Testis (tissue), 3 donors: Measurements from ENCODE around the gene SLIT3. TPM values are rescaled to one million over a fixed set of nuclear protein-coding genes. Genes with fewer than 3 reads are reported as not detected.

ENCODE experiments used
- DNase-seq: peaks from one replicate; pipeline ENCODE4 v3.0.0-alpha.2; 2019
- H3K27ac ChIP-seq, 2 donors: fragments of 200-600 bp; sonication (generic); one replicate each; pipeline ENCODE4 v1.5.1; 2019
- H3K27me3 ChIP-seq: fragments of 200-600 bp; sonication (generic); one replicate; pipeline ENCODE4 v1.5.1; 2019
- H3K36me3 ChIP-seq: fragments of 200-600 bp; sonication (generic); one replicate; pipeline ENCODE4 v1.5.1; 2017; ENCODE audit warnings: low read depth; ENCODE audit errors: missing control alignments
- H3K4me1 ChIP-seq: fragments of 200-600 bp; sonication (generic); one replicate; pipeline ENCODE4 v1.5.1; 2019
- H3K4me3 ChIP-seq, 2 donors: fragments of 200-600 bp; sonication (generic); one replicate each; pipeline ENCODE4 v1.5.1; 2017 to 2019
- H3K9me3 ChIP-seq: fragments of 200-600 bp; sonication (generic); one replicate; pipeline ENCODE4 v1.5.1; 2017
- POLR2A ChIP-seq: fragments of 450-650 bp; IDR thresholded peaks from one replicate; pipeline ENCODE4 v1.6.1; 2017; ENCODE audit warnings: antibody characterized with exemption, mild to moderate bottlenecking, moderate library complexity
- WGBS, 2 donors: methylation state at CpG; one replicate each; pipeline ENCODE4 v1.1.5; 2018; 5-methylcytosine and 5-hydroxymethylcytosine counted together
- intact Hi-C: fragments of 100-400 bp; cut with DNase I; formaldehyde crosslinking; loops from one replicate; pipeline ENCODE4 v1.15.1; 2023; ENCODE audit warnings: low total_unique reads
- microRNA counts, 2 donors: library from miRNA; unstranded; fragments of <30 nt; microRNA quantifications; one replicate each; lab custom pipeline; 2016
- microRNA-seq, 2 donors: library from miRNA; unstranded; fragments of <30 nt; microRNA quantifications; one replicate each; pipeline ENCODE4, GENCODE V29; 2016; ENCODE audit warnings: borderline number of aligned reads in 2 of 2, borderline replicate concordance in 1 of 2
- polyA plus RNA-seq: library from polyadenylated mRNA; stranded (reverse); fragments of 350-450 nt; fragmentation: Illumina TruSeq; extraction: RNeasy Lipid Tissue Mini Kit (QIAGEN cat#74804); gene quantifications from one replicate; pipeline ENCODE4 v1.2.3, GENCODE V29; 2014; ENCODE audit warnings: low read depth, low replicate concordance; ENCODE audit not compliant: insufficient read depth
- small RNA-seq, 2 donors: library from RNA; depleted of rRNA; stranded (forward); fragments of <200 nt; gene quantifications; one replicate each; pipeline ENCODE3, GENCODE V24; 2016
- total RNA-seq, 2 donors: library from RNA; depleted of rRNA; stranded (reverse); fragments of >200 nt; gene quantifications; one replicate each; pipeline ENCODE4 v1.2.3, GENCODE V29; 2016
- TF ChIP-seq, protein P1 (sequence below), 3 experiments: fragments of 450-650 bp in 2 of 3; fragments of 200-600 bp in 1 of 3; sonication (generic) in 1 of 3; IDR thresholded peaks; one replicate each; pipeline ENCODE4 v1.5.1; 2016 to 2019; ENCODE audit warnings: antibody characterized with exemption in 3 of 3, mild to moderate bottlenecking in 2 of 3, moderate library complexity in 1 of 3

The SLIT3 gene
- total and polyA plus RNA-seq, 3 donors from 2014 or later, result 4.8 to 23.2 (median 7.8) TPM

DNA sequence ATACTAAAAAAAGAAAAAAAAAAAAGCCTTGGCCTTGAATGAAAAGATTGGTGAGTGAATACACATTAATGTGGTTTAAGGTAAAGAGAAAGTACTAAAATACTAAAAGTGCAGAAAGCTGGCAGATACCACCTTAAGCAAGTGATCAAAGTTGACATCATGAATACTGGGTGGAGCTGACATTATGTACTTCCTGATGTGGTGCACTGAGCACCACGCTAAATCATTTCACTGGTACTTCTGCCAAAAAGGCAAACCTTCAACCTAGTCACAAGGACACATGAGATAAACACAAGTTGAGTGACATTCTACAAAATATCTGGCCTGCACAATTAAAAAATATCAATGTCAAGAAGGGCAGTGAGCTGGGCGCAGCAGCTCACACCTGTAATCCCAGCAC is 687.9 kb downstream of the SLIT3 start:
- intact Hi-C loops, result no loop called here
- no peak overlapping the region for H3K27ac ChIP-seq
- no peaks in the 10 kb centered on the region for H3K9me3 ChIP-seq
- no peak for DNase-seq
- no peaks in the 10 kb centered on the region for H3K27me3 ChIP-seq
- H3K4me3 ChIP-seq, result no peak overlapping the region
- no peak for TF ChIP-seq POLR2A
- TF ChIP-seq, protein P1, sequence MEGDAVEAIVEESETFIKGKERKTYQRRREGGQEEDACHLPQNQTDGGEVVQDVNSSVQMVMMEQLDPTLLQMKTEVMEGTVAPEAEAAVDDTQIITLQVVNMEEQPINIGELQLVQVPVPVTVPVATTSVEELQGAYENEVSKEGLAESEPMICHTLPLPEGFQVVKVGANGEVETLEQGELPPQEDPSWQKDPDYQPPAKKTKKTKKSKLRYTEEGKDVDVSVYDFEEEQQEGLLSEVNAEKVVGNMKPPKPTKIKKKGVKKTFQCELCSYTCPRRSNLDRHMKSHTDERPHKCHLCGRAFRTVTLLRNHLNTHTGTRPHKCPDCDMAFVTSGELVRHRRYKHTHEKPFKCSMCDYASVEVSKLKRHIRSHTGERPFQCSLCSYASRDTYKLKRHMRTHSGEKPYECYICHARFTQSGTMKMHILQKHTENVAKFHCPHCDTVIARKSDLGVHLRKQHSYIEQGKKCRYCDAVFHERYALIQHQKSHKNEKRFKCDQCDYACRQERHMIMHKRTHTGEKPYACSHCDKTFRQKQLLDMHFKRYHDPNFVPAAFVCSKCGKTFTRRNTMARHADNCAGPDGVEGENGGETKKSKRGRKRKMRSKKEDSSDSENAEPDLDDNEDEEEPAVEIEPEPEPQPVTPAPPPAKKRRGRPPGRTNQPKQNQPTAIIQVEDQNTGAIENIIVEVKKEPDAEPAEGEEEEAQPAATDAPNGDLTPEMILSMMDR (IDR thresholded peaks at IDR 0.05), result no peak
- 45 to 48% methylated on average over 2 of the region's 2 CpGs for WGBS, 2 donors
- no peaks in the 10 kb centered on the region for H3K4me1 ChIP-seq
- no peaks in the 10 kb centered on the region for H3K36me3 ChIP-seq

DNA sequence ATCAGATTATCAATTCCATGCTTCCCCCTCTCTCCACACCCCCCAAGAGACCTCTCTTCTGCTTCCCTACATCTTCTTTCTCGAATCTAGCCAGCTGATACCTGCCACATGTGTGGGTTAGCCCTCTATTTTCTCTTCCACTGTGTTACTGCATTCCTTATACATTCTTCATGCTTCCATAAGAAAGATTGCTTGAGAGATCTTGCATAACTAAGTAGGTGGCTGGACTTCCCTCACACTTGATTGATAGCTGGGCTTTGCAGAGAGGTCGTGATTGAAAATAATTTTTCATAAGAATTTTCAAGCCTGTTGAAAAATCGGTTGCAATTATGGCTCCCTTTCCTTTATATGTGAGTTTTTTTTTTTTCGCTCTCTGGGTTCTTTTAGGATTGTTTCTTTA is 688.8 kb downstream of the SLIT3 start:
- Histone ChIP-seq H3K27ac (no peak overlapping the region), H3K4me3 (no peak overlapping the region), H3K4me1 (no peaks in the 10 kb centered on the region), H3K36me3 (no peaks in the 10 kb centered on the region), H3K27me3 (no peaks in the 10 kb centered on the region), H3K9me3 (no peaks in the 10 kb centered on the region)
- WGBS, 2 donors, result 64 to 68% methylated on average over 4 of the region's 4 CpGs
- no peak for TF ChIP-seq POLR2A
- TF ChIP-seq, protein P1 (IDR thresholded peaks at IDR 0.05), result no peak
- no peak for DNase-seq
- intact Hi-C loops, result no loop called here

MicroRNAs within 50 kb of the gene (microRNA counts, 767-probe panel; counts per million panel counts)
- 0 to 152 counts per million in 2 donors for microRNA hsa-miR-585 (lab: Ali Mortazavi, UCI)

Small RNA genes lying within 50 kb of the gene (microRNA-seq; reads per million reads assigned to microRNA genes)
- gene MIR218-2, result 0 to 0.69 reads per million in 2 donors
- 2.8 to 3.5 reads per million in 2 donors for gene MIR585

Small RNA genes lying within 50 kb of the gene (small RNA-seq; reads per million reads assigned to genes)
- gene MIR218-2 (0 reads per million in 2 donors), gene MIR585 (0 reads per million in 2 donors), gene RF00019 (0 reads per million in 2 donors)
